H1 (cell line): ENCODE data around the gene CHRNA5. TPM values are rescaled to one million over a fixed set of nuclear protein-coding genes. Genes with fewer than 3 reads are reported as not detected.

Experiments used
- CTCF ChIA-PET: fragments of 300-600 bp; sonication (Branson Sonifier 250); formaldehyde crosslinking; loops from one replicate; lab custom pipeline; 2021; ENCODE audit not compliant: partially characterized antibody; lab: Charles Lee
- POLR2A ChIA-PET: fragments of 300-600 bp; sonication (Branson Sonifier 250); formaldehyde crosslinking; loops from one replicate; lab custom pipeline; 2021; ENCODE audit warnings: inconsistent platforms; ENCODE audit not compliant: partially characterized antibody; lab: Charles Lee
- DNase-seq, 2 experiments: peaks; one replicate each; pipeline versions ENCODE4 v3.0.0 to v3.0.0-alpha.2; 2010 to 2022; ENCODE audit warnings: low spot score in 2 of 2, low read depth in 1 of 2, mixed read lengths in 1 of 2
- FAIRE-seq: peaks from 2 replicates; lab custom pipeline; 2011; peaks lifted over from hg19 to GRCh38; lab: Jason Lieb, UNC
- H2AFZ ChIP-seq: 2 replicates; pipeline ENCODE4 v1.8.1; 2012; ENCODE audit warnings: low read length, inconsistent platforms
- H2AK5ac ChIP-seq: 2 replicates; pipeline ENCODE4 v1.6.1; 2013; ENCODE audit warnings: low read depth, low read length
- H2BK120ac ChIP-seq: replicated peaks from 2 replicates; pipeline ENCODE3; 2013; ENCODE audit warnings: low read depth, low read length, inconsistent platforms
- H2BK12ac ChIP-seq: 2 replicates; pipeline ENCODE4 v1.6.1; 2013; ENCODE audit warnings: low read depth, low read length
- H2BK15ac ChIP-seq: 2 replicates; pipeline ENCODE4 v1.6.1; 2013; ENCODE audit warnings: low read length
- H2BK20ac ChIP-seq: 2 replicates; pipeline ENCODE4 v1.6.1; 2013; ENCODE audit warnings: low read length
- H2BK5ac ChIP-seq: 2 replicates; pipeline ENCODE4 v1.6.1; 2013; ENCODE audit warnings: low read depth, low read length
- H3K14ac ChIP-seq: 2 replicates; pipeline ENCODE4 v1.6.1; 2013; ENCODE audit warnings: inconsistent platforms; ENCODE audit not compliant: insufficient read length
- H3K18ac ChIP-seq: 2 replicates; pipeline ENCODE4 v1.6.1; 2013; ENCODE audit warnings: low read length; ENCODE audit errors: extremely low read depth
- H3K23ac ChIP-seq: 2 replicates; pipeline ENCODE4 v1.6.1; 2013; ENCODE audit warnings: inconsistent platforms; ENCODE audit not compliant: insufficient read length
- H3K23me2 ChIP-seq: 2 replicates; pipeline ENCODE4 v1.6.1; 2013; ENCODE audit warnings: low read depth, low read length
- H3K27ac ChIP-seq: 2 replicates; pipeline ENCODE4 v1.6.1; 2011; ENCODE audit warnings: low read depth, low read length, inconsistent platforms
- H3K27me3 ChIP-seq, 4 experiments: replicated peaks in 1 of 4; 1 replicate in 1 of 4; 2 replicates in 3 of 4; pipeline versions ENCODE4 v1.6.1 to v1.8.1; 2011 to 2013; ENCODE audit warnings: low read length in 3 of 4, mild to moderate bottlenecking in 3 of 4, inconsistent platforms in 2 of 4, mixed read lengths in 2 of 4, moderate library complexity in 1 of 4; ENCODE audit not compliant: control insufficient read depth in 3 of 4, insufficient read depth in 3 of 4; ENCODE audit errors: extremely low read depth in 1 of 4
- H3K36me3 ChIP-seq, 4 experiments: 2 replicates each; pipeline versions ENCODE4 v1.6.1 to v1.8.1; 2011 to 2013; ENCODE audit warnings: mild to moderate bottlenecking in 4 of 4, low read length in 3 of 4, moderate library complexity in 2 of 4, control low read depth in 1 of 4, inconsistent platforms in 1 of 4; ENCODE audit not compliant: insufficient read depth in 4 of 4, control insufficient read depth in 2 of 4
- H3K4ac ChIP-seq: replicated peaks from 2 replicates; pipeline ENCODE3; 2013; ENCODE audit warnings: low read length, low read depth, mixed read lengths, inconsistent platforms; ENCODE audit not compliant: insufficient read length
- H3K4me1 ChIP-seq, 4 experiments: replicated peaks in 1 of 4; 1 replicate in 1 of 4; 2 replicates in 3 of 4; pipeline versions ENCODE4 v1.6.1 to v1.8.1; 2011 to 2013; ENCODE audit warnings: low read length in 3 of 4, inconsistent platforms in 2 of 4, mixed read lengths in 1 of 4; ENCODE audit not compliant: insufficient read depth in 4 of 4, control insufficient read depth in 3 of 4
- H3K4me2 ChIP-seq, 2 experiments: 2 replicates each; pipeline versions ENCODE4 v1.6.1 to v1.8.1; 2011 to 2013; ENCODE audit warnings: low read depth in 2 of 2, low read length in 2 of 2, control low read depth in 1 of 2, inconsistent platforms in 1 of 2, mild to moderate bottlenecking in 1 of 2; ENCODE audit not compliant: insufficient read depth in 1 of 2
- H3K4me3 ChIP-seq, 4 experiments: fragments of 200-600, 300-600 bp in 1 of 4; sonication (generic), shearing (Covaris generic), sonication (Bioruptor Twin) in 1 of 4; 2 replicates each; pipeline versions ENCODE4 v1.5.1 to v1.8.1; 2011 to 2016; ENCODE audit warnings: low read length in 4 of 4, low read depth in 3 of 4, control low read depth in 2 of 4, inconsistent platforms in 2 of 4, mild to moderate bottlenecking in 2 of 4, mixed read lengths in 1 of 4, moderate library complexity in 1 of 4; ENCODE audit not compliant: insufficient read depth in 2 of 4; ENCODE audit errors: extremely low read depth in 1 of 4
- H3K56ac ChIP-seq: replicated peaks from 2 replicates; pipeline ENCODE3; 2013; ENCODE audit warnings: low read depth, mild to moderate bottlenecking, mixed read lengths, low read length, inconsistent platforms; ENCODE audit not compliant: insufficient read length
- H3K79me1 ChIP-seq: 2 replicates; pipeline ENCODE4 v1.6.1; 2013; ENCODE audit warnings: low read depth, low read length, control low read depth
- H3K79me2 ChIP-seq, 2 experiments: 2 replicates each; pipeline versions ENCODE4 v1.6.1 to v1.8.1; 2012 to 2013; ENCODE audit warnings: low read length in 2 of 2, mild to moderate bottlenecking in 2 of 2, inconsistent platforms in 1 of 2; ENCODE audit not compliant: insufficient read depth in 2 of 2, control insufficient read depth in 1 of 2
- H3K9ac ChIP-seq, 4 experiments: replicated peaks in 1 of 4; 1 replicate in 1 of 4; 2 replicates in 3 of 4; pipeline versions ENCODE4 v1.6.1 to v1.8.1; 2011 to 2013; ENCODE audit warnings: low read depth in 3 of 4, low read length in 3 of 4, control low read depth in 2 of 4, mild to moderate bottlenecking in 2 of 4, moderate library complexity in 2 of 4, inconsistent platforms in 1 of 4; ENCODE audit errors: extremely low read depth in 1 of 4
- H3K9me3 ChIP-seq, 2 experiments: 2 replicates each; pipeline versions ENCODE4 v1.6.1 to v1.8.1; 2012 to 2013; ENCODE audit warnings: mild to moderate bottlenecking in 2 of 2, moderate library complexity in 2 of 2, control low read depth in 1 of 2, inconsistent platforms in 1 of 2, low read depth in 1 of 2, low read length in 1 of 2, mixed read lengths in 1 of 2; ENCODE audit not compliant: insufficient read depth in 2 of 2
- H4K20me1 ChIP-seq, 2 experiments: replicated peaks in 1 of 2; 2 replicates each; pipeline versions ENCODE3 to v1.8.1; 2011 to 2013; ENCODE audit warnings: inconsistent platforms in 2 of 2, low read length in 2 of 2, mild to moderate bottlenecking in 1 of 2; ENCODE audit not compliant: insufficient read depth in 2 of 2, control insufficient read depth in 1 of 2
- H4K5ac ChIP-seq: 2 replicates; pipeline ENCODE4 v1.6.1; 2013; ENCODE audit warnings: low read length, low read depth, mixed read lengths, inconsistent platforms; ENCODE audit not compliant: insufficient read length
- H4K8ac ChIP-seq: 2 replicates; pipeline ENCODE4 v1.8.0; 2013; ENCODE audit warnings: mild to moderate bottlenecking, moderate library complexity, low read length, inconsistent platforms; ENCODE audit not compliant: insufficient read depth; ENCODE audit errors: extremely low read depth
- H4K91ac ChIP-seq: replicated peaks from 2 replicates; pipeline ENCODE3; 2013; ENCODE audit warnings: low read length, mixed read lengths, inconsistent platforms; ENCODE audit not compliant: insufficient read length
- ATF2 ChIP-seq: IDR thresholded peaks from 2 replicates; pipeline ENCODE4 v1.6.1; 2012; ENCODE audit warnings: low read length, inconsistent platforms
- CEBPB ChIP-seq: IDR thresholded peaks from 2 replicates; pipeline ENCODE4 v1.6.1; 2012; ENCODE audit warnings: low read depth, low read length
- EGR1 ChIP-seq: IDR thresholded peaks from 2 replicates; pipeline ENCODE4 v1.6.1; 2011; ENCODE audit warnings: low read depth, low read length, borderline replicate concordance
- EP300 ChIP-seq, 2 experiments: IDR thresholded peaks; 1 replicate in 1 of 2; 2 replicates in 1 of 2; pipeline ENCODE4 v1.6.1; 2011 to 2012; ENCODE audit warnings: low read depth in 2 of 2, low read length in 2 of 2, mild to moderate bottlenecking in 2 of 2, borderline replicate concordance in 1 of 2, inconsistent platforms in 1 of 2, moderate library complexity in 1 of 2
- GABPA ChIP-seq: IDR thresholded peaks from 2 replicates; pipeline ENCODE4 v1.6.1; 2011; ENCODE audit warnings: mild to moderate bottlenecking, low read length, moderate library complexity, borderline replicate concordance; ENCODE audit not compliant: insufficient read depth
- RBBP5 ChIP-seq: IDR thresholded peaks from 2 replicates; pipeline ENCODE4 v1.7.1; 2012; ENCODE audit warnings: low read depth, mild to moderate bottlenecking, inconsistent platforms, low read length, moderate library complexity, borderline replicate concordance
- RXRA ChIP-seq: IDR thresholded peaks from 2 replicates; pipeline ENCODE4 v1.6.1; 2011; ENCODE audit warnings: low read depth, mild to moderate bottlenecking, low read length, moderate library complexity; ENCODE audit not compliant: insufficient read depth
- SIRT6 ChIP-seq: IDR thresholded peaks from one replicate; pipeline ENCODE4 v1.7.1; 2012; ENCODE audit warnings: low read length, inconsistent platforms
- SUZ12 ChIP-seq: fragments of 200-600 bp; sonication (generic); IDR thresholded peaks from 2 replicates; pipeline ENCODE4 v1.6.1; 2012; ENCODE audit warnings: mild to moderate bottlenecking, inconsistent platforms, low read length, moderate library complexity, mixed read lengths
- TCF12 ChIP-seq: IDR thresholded peaks from 2 replicates; pipeline ENCODE4 v1.6.1; 2011; ENCODE audit warnings: low read depth, mild to moderate bottlenecking, low read length
- WGBS, 2 experiments: shearing (Covaris generic) in 1 of 2; methylation state at CpG; one replicate each; pipeline versions ENCODE4 v1.1.6 to v1.1.7; 2013 to 2015; ENCODE audit warnings: low lambda C conversion rate in 2 of 2, mixed read lengths in 2 of 2, inconsistent platforms in 1 of 2, low coverage in 1 of 2, missing lambda C conversion rate in 1 of 2; ENCODE audit not compliant: insufficient replicate concordance in 2 of 2, insufficient coverage in 1 of 2, insufficient read length in 1 of 2; ENCODE audit errors: extremely low coverage in 1 of 2, missing lambda C conversion rate in 1 of 2; 5-methylcytosine and 5-hydroxymethylcytosine counted together
- polyA plus RNA-seq, 7 experiments: library from polyadenylated mRNA; depleted of rRNA in 3 of 7; stranded (reverse) in 5 of 7; unstranded in 2 of 7; fragments of >200 nt in 5 of 7; fragments of 200-250 nt in 2 of 7; gene quantifications; 1 replicate in 5 of 7; 2 replicates in 1 of 7; 4 replicates in 1 of 7; pipeline versions ENCODE4 v1.2.1 to v1.2.3, GENCODE V29; 2011 to 2013; ENCODE audit warnings: missing spikeins in 2 of 7, mixed read lengths in 2 of 7
- total RNA-seq: library from RNA; stranded (reverse); fragmentation: NEBNext Ultra II Directional; extraction: Animal tissue kit (Norgen Biotek cat#: 25700); gene quantifications from 2 replicates; pipeline ENCODE4 v1.2.1, GENCODE V29; 2021
- TF ChIP-seq, protein P1 (sequence below): IDR thresholded peaks from 2 replicates; pipeline ENCODE4 v1.6.1; 2012; ENCODE audit warnings: inconsistent platforms

CHRNA5 gene
- total and polyA plus RNA-seq, 2 of the 8 experiments (the other 6 are each of a cell fraction or from before 2014, with no cell fraction given): 13.5 to 31.4 TPM

GRCh38 chr15:78618064-78618463 lies 52.7 kb downstream of the CHRNA5 start:
- Histone ChIP-seq H2AFZ (no peak overlapping the region; the same call in 1 of the 2 replicates), H3K56ac (no peak overlapping the region), H4K20me1 (no peaks in the 10 kb centered on the region), H2BK120ac (no peak overlapping the region), H2AK5ac (no peak overlapping the region), H3K18ac (no peak overlapping the region), H3K27me3 (peaks cover 6 to 39% (median 35%) of the 10 kb centered on the region in 4 experiments), H3K14ac (no peak overlapping the region), H3K79me1 (no peaks in the 10 kb centered on the region), H4K5ac (no peak overlapping the region), H3K27ac (no peak overlapping the region), H3K36me3 (no peaks in the 10 kb centered on the region), H2BK15ac (no peak overlapping the region), H4K91ac (no peak overlapping the region), H4K8ac (no peak overlapping the region), H3K23me2 (peaks cover 14% of the 10 kb centered on the region; the same call in 1 of the 2 replicates), H3K4ac (no peak overlapping the region), H3K23ac (no peak overlapping the region), H3K4me1 (peaks cover 0 to 10% (median 2%) of the 10 kb centered on the region in 4 experiments; a peak in 6 of 7 replicates), H3K9me3 (no peaks in the 10 kb centered on the region), H3K79me2 (no peaks in the 10 kb centered on the region), H3K4me2 (no peak overlapping the region), H2BK12ac (no peak overlapping the region), H3K9ac (no peak overlapping the region), H2BK20ac (no peak overlapping the region), H3K4me3 (no peak overlapping the region), H2BK5ac (0 out of 2 replicates have a peak overlapping the region, but pooled peaks have one; percentile 39)
- ChIA-PET POLR2A (no interaction called here), CTCF (interaction anchor here (0.6 to 7.6 kb wide), 10 partner anchors 13 to 133 kb away, joined by 3 to 81 read pairs (median 6); no protein-coding TSS in a partner anchor)
- FAIRE-seq: no peak
- 83% methylated on average over 8 of the region's 8 CpGs; no CpG with 5 or more reads in 1 of the 2 experiments for WGBS, 2 experiments
- no peak for DNase-seq
- TF ChIP-seq TCF12: no peak
- no peak for TF ChIP-seq SUZ12
- TF ChIP-seq EGR1: no peak
- TF ChIP-seq GABPA: no peak
- no peak for TF ChIP-seq ATF2
- TF ChIP-seq RBBP5: no peak
- TF ChIP-seq RXRA: no peak
- TF ChIP-seq CEBPB: no peak
- no peak for TF ChIP-seq EP300 (IDR thresholded peaks at IDR 0.05; ENCODE audit: borderline replicate concordance in 1 of 2, low read depth in 2 of 2, low read length in 2 of 2)
- no peak for TF ChIP-seq SIRT6
- TF ChIP-seq, protein P1, sequence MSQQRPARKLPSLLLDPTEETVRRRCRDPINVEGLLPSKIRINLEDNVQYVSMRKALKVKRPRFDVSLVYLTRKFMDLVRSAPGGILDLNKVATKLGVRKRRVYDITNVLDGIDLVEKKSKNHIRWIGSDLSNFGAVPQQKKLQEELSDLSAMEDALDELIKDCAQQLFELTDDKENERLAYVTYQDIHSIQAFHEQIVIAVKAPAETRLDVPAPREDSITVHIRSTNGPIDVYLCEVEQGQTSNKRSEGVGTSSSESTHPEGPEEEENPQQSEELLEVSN: no peak
